KMS-11 (cell line): ENCODE data around the gene AFTPH.

Experiments
- H2AFZ ChIP-seq: fragments of 200-600 bp; sonication (generic); 2 replicates; pipeline ENCODE4 v1.6.1; 2016; ENCODE audit warnings: antibody characterized with exemption, mixed run types, low read depth
- H3K27ac ChIP-seq: fragments of 200-600 bp; sonication (generic); 2 replicates; pipeline ENCODE4 v1.6.1; 2016; ENCODE audit warnings: mild to moderate bottlenecking, mixed run types
- H3K27me3 ChIP-seq: fragments of 200-600 bp; sonication (generic); 2 replicates; pipeline ENCODE4 v1.6.1; 2017; ENCODE audit warnings: mild to moderate bottlenecking, low read depth, mixed run types, moderate library complexity; ENCODE audit not compliant: insufficient read depth
- H3K36me3 ChIP-seq: fragments of 200-600 bp; sonication (generic); 2 replicates; pipeline ENCODE4 v1.6.1; 2017; ENCODE audit warnings: mild to moderate bottlenecking, mixed run types; ENCODE audit not compliant: insufficient read depth
- H3K4me1 ChIP-seq: fragments of 200-600 bp; sonication (generic); 2 replicates; pipeline ENCODE4 v1.6.1; 2016; ENCODE audit warnings: mild to moderate bottlenecking, low read depth, mixed run types; ENCODE audit not compliant: poor library complexity, severe bottlenecking
- H3K4me2 ChIP-seq: fragments of 200-600 bp; sonication (generic); 2 replicates; pipeline ENCODE4 v1.7.0; 2016; ENCODE audit warnings: mild to moderate bottlenecking, mixed run types
- H3K4me3 ChIP-seq: fragments of 200-600 bp; sonication (generic); IDR thresholded peaks from 2 replicates; pipeline ENCODE4 v1.6.1; 2017; ENCODE audit warnings: low read depth, low read length, mixed read lengths; ENCODE audit not compliant: insufficient read depth
- H3K79me2 ChIP-seq: fragments of 200-600 bp; sonication (generic); 2 replicates; pipeline ENCODE4 v1.6.1; 2016; ENCODE audit warnings: low read depth, mixed run types; ENCODE audit not compliant: insufficient read depth
- H3K9ac ChIP-seq: fragments of 200-600 bp; sonication (generic); 2 replicates; pipeline ENCODE4 v1.6.1; 2016; ENCODE audit warnings: mild to moderate bottlenecking, mixed run types
- H4K20me1 ChIP-seq: fragments of 200-600 bp; sonication (generic); 2 replicates; pipeline ENCODE4 v1.6.1; 2016; ENCODE audit warnings: mild to moderate bottlenecking, mixed run types; ENCODE audit not compliant: insufficient read depth
- TF ChIP-seq, protein P1 (sequence below): fragments of 200-600 bp; sonication (generic); conservative IDR thresholded peaks from 2 replicates; pipeline ENCODE4 v1.6.1; 2017; ENCODE audit warnings: low read depth, mild to moderate bottlenecking, antibody characterized with exemption, low read length, moderate library complexity, mixed read lengths

Gene AFTPH

DNA sequence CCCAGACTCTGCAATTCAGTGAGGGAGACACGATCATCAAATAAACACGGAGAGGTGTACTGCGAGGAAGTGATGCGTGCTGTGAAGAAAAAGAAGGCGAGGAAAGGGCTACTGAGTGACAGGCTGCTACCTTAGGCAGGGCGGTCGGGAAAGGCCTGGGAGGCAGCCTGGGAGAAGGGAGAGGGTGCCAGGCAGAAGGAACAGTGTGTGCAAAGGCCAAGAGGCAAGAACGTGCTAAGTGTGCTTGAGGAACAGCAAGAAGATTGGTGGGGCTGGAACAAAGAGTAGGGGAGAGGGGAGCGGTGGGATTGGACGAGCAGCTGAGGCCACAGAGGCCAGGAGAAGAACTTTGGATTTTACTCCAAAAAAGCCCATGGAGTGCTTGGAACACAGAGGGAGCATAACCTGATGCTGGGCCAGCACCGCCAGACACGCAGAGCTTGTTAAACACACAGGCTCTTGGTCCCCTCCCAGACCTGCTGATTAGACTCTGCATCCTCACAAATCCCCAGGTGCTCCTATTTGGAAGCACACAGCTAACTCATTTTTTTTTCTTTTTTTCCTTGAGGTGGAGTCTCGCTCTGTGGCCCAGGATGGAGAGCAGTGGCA lies 99.2 kb downstream of the AFTPH start:
- Histone ChIP-seq H2AFZ (no peak overlapping the region), H4K20me1 (no peaks in the 10 kb centered on the region), H3K4me3 (no peak overlapping the region), H3K4me1 (no peaks in the 10 kb centered on the region), H3K4me2 (no peak overlapping the region), H3K27me3 (no peaks in the 10 kb centered on the region), H3K9ac (no peak overlapping the region), H3K36me3 (no peaks in the 10 kb centered on the region), H3K27ac (no peak overlapping the region), H3K79me2 (no peaks in the 10 kb centered on the region)
- TF ChIP-seq, protein P1, sequence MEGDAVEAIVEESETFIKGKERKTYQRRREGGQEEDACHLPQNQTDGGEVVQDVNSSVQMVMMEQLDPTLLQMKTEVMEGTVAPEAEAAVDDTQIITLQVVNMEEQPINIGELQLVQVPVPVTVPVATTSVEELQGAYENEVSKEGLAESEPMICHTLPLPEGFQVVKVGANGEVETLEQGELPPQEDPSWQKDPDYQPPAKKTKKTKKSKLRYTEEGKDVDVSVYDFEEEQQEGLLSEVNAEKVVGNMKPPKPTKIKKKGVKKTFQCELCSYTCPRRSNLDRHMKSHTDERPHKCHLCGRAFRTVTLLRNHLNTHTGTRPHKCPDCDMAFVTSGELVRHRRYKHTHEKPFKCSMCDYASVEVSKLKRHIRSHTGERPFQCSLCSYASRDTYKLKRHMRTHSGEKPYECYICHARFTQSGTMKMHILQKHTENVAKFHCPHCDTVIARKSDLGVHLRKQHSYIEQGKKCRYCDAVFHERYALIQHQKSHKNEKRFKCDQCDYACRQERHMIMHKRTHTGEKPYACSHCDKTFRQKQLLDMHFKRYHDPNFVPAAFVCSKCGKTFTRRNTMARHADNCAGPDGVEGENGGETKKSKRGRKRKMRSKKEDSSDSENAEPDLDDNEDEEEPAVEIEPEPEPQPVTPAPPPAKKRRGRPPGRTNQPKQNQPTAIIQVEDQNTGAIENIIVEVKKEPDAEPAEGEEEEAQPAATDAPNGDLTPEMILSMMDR, result no peak

DNA sequence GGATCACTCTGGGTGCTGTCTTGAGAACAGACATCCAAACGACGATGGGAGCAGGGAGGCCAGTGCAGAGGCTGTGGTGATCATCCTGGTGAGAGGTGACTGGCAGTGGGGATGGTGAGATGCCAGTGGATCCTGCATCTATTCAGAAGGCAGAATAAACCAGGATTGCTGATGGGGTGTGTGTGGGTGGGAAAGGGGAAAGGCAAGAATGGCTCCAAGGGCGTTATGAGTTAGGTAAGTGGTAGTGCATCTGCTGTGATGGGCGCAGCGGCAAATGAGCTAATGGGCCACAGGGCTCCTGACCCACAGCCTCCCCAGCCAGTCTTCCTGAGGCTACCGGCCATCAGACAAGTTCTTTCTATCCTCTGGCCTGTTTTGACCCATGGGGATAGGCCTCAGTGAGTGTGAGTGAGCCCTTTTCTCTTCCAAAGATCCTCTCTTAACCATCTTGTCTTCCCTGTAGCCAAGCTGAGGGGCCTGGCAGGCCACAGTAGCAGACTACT lies 100.0 kb downstream of the AFTPH start:
- no peak overlapping the region for H3K27ac ChIP-seq
- H4K20me1 ChIP-seq, result no peaks in the 10 kb centered on the region
- H3K4me3 ChIP-seq, result no peak overlapping the region
- no peaks in the 10 kb centered on the region for H3K79me2 ChIP-seq
- TF ChIP-seq, protein P1, result no peak
- H3K36me3 ChIP-seq, result no peaks in the 10 kb centered on the region
- no peak overlapping the region for H3K4me2 ChIP-seq
- H3K4me1 ChIP-seq, result no peaks in the 10 kb centered on the region
- no peak overlapping the region for H2AFZ ChIP-seq
- no peak overlapping the region for H3K9ac ChIP-seq
- H3K27me3 ChIP-seq, result no peaks in the 10 kb centered on the region

GRCh38 chr2:64624862-64625261 lies 100.7 kb downstream of the AFTPH start:
- Histone ChIP-seq H3K27ac (no peak overlapping the region), H2AFZ (no peak overlapping the region), H4K20me1 (no peaks in the 10 kb centered on the region), H3K4me3 (no peak overlapping the region), H3K4me2 (no peak overlapping the region), H3K9ac (no peak overlapping the region), H3K36me3 (no peaks in the 10 kb centered on the region), H3K4me1 (no peaks in the 10 kb centered on the region), H3K79me2 (no peaks in the 10 kb centered on the region), H3K27me3 (no peaks in the 10 kb centered on the region)
- TF ChIP-seq, protein P1, result no peak

GRCh38 chr2:64625299-64626145 lies 101.4 kb downstream of the AFTPH start:
- no peak overlapping the region for H3K4me3 ChIP-seq
- H3K4me2 ChIP-seq, result no peak overlapping the region
- H3K27ac ChIP-seq, result no peak overlapping the region
- TF ChIP-seq, protein P1, result 0 out of 2 replicates have a peak, but pooled peaks have one; percentile 20
- no peaks in the 10 kb centered on the region for H3K4me1 ChIP-seq
- no peaks in the 10 kb centered on the region for H3K79me2 ChIP-seq
- H3K9ac ChIP-seq, result no peak overlapping the region
- H3K27me3 ChIP-seq, result no peaks in the 10 kb centered on the region
- H4K20me1 ChIP-seq, result no peaks in the 10 kb centered on the region
- H2AFZ ChIP-seq, result no peak overlapping the region
- no peaks in the 10 kb centered on the region for H3K36me3 ChIP-seq
